BLaER1 (cell line): ENCODE results near the gene INF2.
A peak's percentile ranks its signal among the peaks of the same experiment; 100 is the strongest.

Experiments used
- H3K27ac ChIP-seq: shearing (Covaris generic); formaldehyde crosslinking; 2 replicates; pipeline ENCODE4 v1.8.1; 2022
- H3K27me3 ChIP-seq: shearing (Covaris generic); formaldehyde crosslinking; 2 replicates; pipeline ENCODE4 v1.8.1; 2022
- H3K36me3 ChIP-seq: shearing (Covaris generic); formaldehyde crosslinking; 2 replicates; pipeline ENCODE4 v1.8.1; 2022
- H3K4me1 ChIP-seq: shearing (Covaris generic); formaldehyde crosslinking; 2 replicates; pipeline ENCODE4 v1.8.1; 2022
- H3K4me2 ChIP-seq: shearing (Covaris generic); formaldehyde crosslinking; 2 replicates; pipeline ENCODE4 v1.8.1; 2022
- H3K4me3 ChIP-seq: shearing (Covaris generic); formaldehyde crosslinking; 2 replicates; pipeline ENCODE4 v1.8.1; 2022
- H3K9ac ChIP-seq: shearing (Covaris generic); formaldehyde crosslinking; 2 replicates; pipeline ENCODE4 v1.8.1; 2022
- H3K9me3 ChIP-seq: shearing (Covaris generic); formaldehyde crosslinking; 2 replicates; pipeline ENCODE4 v1.8.1; 2022
- H4K20me1 ChIP-seq: shearing (Covaris generic); formaldehyde crosslinking; 2 replicates; pipeline ENCODE4 v1.8.1; 2022
- Cebpa-rat ChIP-seq: shearing (Covaris generic); IDR thresholded peaks from 2 replicates; pipeline ENCODE4 v1.8.1; 2022

INF2 gene

DNA sequence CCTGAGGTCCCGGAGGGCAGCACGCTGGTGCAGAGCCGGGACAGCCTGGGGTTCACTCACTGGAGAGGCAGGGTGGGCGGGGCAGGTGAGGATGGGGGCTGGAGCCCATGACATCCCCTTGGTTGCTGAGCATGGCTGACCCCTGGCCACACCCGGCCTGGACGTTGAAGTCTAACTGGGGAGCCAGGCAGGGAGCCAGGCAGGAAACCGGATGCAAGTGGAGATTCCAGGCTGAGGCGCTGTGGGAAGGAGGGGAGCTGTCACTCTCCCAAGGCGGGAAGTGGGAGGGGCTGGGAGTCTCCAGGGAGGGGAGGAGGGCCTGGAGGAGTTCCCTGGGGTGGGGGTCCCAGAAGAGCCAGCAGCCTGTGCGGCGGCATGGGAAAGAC is 7.7 kb upstream of the INF2 start:
- peak overlapping the region; percentile 88; the same call in 1 of the 2 replicates for H3K9ac ChIP-seq
- peak overlapping the region; percentile 95 for H3K27ac ChIP-seq
- H3K9me3 ChIP-seq, result no peaks in the 10 kb centered on the region
- peaks cover 65% of the 10 kb centered on the region for H3K4me1 ChIP-seq
- no peaks in the 10 kb centered on the region for H3K27me3 ChIP-seq
- peak overlapping the region; percentile 81 for H3K4me2 ChIP-seq
- H3K4me3 ChIP-seq, result no peak overlapping the region; the same call in 1 of the 2 replicates
- H4K20me1 ChIP-seq, result no peaks in the 10 kb centered on the region
- no peaks in the 10 kb centered on the region for H3K36me3 ChIP-seq
- no peak for TF ChIP-seq Cebpa-rat

DNA sequence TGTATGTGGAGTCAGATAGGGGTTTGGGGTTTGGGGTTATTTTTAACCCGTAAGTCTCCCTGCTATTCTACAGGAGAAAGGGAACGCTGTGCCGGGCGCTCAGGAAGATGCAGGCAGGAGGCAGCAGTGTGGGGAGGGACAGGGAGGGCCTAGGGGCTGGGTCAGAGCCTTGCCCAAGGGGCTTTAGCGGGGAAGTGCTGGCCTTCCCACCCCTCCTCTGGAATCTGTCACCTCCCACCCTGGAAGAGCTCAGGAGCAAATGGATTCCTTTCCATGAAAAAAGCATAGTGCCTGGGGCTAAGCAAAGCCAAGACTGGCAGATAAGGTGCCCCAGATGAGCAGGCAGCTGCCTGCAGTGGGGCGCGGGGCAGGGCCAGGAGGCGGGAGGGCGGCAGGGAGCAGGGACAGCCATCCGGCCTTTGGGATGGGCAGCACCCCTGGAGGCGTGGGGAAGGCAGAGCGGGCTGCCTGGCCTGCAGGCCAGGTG is 7.3 kb upstream of the INF2 start:
- Histone ChIP-seq H3K27ac (peak overlapping the region; percentile 95), H3K4me3 (no peak overlapping the region), H3K9ac (peak overlapping the region; percentile 88; the same call in 1 of the 2 replicates)

DNA sequence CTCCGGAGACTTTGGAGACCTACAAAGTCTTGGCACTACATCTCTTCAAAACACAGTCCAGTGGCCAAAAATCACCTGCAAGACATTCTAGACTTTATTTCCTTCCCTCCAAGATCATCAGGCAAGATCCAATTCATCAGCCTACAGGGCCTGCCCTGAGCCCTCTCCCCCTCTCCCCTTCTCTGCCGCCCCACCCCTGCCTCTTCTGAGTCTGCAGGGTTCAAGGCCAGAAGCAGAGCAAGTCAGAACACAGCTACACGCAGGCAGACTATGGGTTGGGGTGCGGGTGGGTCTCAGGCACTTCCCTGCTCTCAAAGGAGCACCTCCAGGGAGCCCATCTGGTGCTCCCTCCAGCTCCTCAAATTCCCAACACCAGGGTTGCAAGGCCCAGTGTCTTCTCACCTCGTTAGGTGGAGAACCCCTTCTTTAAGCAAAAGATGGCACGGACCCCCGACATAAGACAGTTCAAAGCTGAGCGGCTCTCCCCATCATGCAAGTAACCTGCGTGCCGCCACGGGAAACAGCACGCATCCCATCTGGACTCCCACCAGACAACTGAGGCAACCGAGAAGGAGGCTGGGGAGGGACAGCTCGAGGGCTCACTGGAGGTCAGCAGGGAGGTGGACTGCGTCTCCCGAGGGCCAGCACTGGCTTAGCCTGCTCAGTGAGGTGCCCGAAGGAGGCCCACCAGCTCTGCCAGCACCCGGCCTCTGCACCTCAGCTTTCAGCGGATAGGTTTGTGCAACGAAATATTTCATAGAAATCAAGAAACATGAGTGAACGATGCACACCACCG is 5.6 kb upstream of the INF2 start:
- no peak overlapping the region for H3K4me2 ChIP-seq
- no peak overlapping the region for H3K4me3 ChIP-seq
- H3K36me3 ChIP-seq, result no peaks in the 10 kb centered on the region
- no peaks in the 10 kb centered on the region for H4K20me1 ChIP-seq
- TF ChIP-seq Cebpa-rat, result no peak
- no peak overlapping the region for H3K9ac ChIP-seq
- H3K4me1 ChIP-seq, result peaks cover 70% of the 10 kb centered on the region
- H3K9me3 ChIP-seq, result no peaks in the 10 kb centered on the region
- no peak overlapping the region for H3K27ac ChIP-seq
- H3K27me3 ChIP-seq, result no peaks in the 10 kb centered on the region

More for the DNA sequence above, 7.3 kb upstream of the INF2 start:
- H3K36me3 ChIP-seq, result no peaks in the 10 kb centered on the region
- H3K9me3 ChIP-seq, result no peaks in the 10 kb centered on the region
- H3K27me3 ChIP-seq, result no peaks in the 10 kb centered on the region
- H4K20me1 ChIP-seq, result no peaks in the 10 kb centered on the region
- H3K4me2 ChIP-seq, result peak overlapping the region; percentile 81
- H3K4me1 ChIP-seq, result peaks cover 65% of the 10 kb centered on the region
- TF ChIP-seq Cebpa-rat, result no peak

DNA sequence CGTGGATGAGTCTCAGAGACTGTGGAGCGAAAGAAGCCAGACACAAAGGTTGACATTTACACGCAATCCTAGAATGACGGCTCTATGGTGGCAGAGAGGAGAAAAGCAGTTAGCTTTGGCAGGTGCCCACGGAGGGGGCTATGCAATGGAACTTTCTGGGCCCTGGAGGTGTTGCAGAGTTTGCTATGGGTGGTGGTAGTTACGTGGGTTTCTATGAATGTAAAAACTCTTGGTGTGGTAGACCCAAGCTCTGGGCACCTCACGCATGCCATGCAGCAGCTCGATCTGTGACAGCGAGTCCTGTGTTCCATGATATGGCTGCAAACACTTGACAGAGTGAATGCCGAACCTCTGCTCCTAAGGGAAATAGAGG is 5.0 kb upstream of the INF2 start:
- H3K9ac ChIP-seq, result no peak overlapping the region
- no peak overlapping the region for H3K27ac ChIP-seq
- no peaks in the 10 kb centered on the region for H3K27me3 ChIP-seq
- H3K4me1 ChIP-seq, result peaks cover 68% of the 10 kb centered on the region
- H3K4me2 ChIP-seq, result no peak overlapping the region
- H3K9me3 ChIP-seq, result no peaks in the 10 kb centered on the region
- H4K20me1 ChIP-seq, result no peaks in the 10 kb centered on the region
- no peak for TF ChIP-seq Cebpa-rat
- H3K36me3 ChIP-seq, result no peaks in the 10 kb centered on the region
- H3K4me3 ChIP-seq, result no peak overlapping the region

DNA sequence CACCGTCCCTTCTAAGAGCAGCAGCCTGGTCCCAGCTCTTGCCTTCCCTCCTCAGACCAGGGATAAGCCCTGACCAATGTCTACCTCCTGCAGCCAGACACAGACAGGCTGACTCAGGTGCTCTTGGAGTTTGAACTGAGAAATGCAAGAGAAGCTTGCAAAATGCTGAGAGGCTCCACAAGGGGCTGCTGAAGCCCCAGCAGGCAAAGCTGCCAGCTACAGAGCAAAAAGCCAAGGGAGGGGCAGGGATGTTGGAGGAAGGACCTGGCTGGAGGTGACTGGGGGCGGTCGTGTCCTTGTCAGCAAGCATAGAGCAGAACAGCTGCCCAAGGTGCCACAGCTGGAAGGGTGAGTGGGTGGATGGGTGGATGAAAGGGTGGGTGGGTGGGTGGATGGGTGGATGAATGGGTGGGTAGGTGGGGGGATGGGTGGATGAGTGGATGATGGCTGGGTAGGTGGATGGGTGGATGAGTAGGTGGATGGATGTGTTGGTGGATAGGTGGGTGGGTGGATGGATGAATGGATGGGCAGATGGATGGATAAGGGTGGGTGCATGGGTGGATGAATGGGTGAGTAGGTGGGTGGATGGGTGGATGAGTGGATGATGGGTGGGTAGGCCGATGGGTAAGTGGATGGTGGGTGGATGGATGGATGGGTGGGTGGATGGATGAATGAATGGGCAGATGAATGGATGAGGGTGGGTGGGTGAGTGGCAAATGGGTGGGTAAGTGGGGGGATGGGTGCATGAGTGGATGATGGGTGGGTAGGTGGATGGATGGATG is 4.0 kb upstream of the INF2 start:
- no peak overlapping the region for H3K27ac ChIP-seq
- peaks cover 8% of the 10 kb centered on the region for H4K20me1 ChIP-seq
- H3K36me3 ChIP-seq, result no peaks in the 10 kb centered on the region
- H3K9me3 ChIP-seq, result no peaks in the 10 kb centered on the region
- no peaks in the 10 kb centered on the region for H3K27me3 ChIP-seq
- no peak overlapping the region for H3K4me3 ChIP-seq
- no peak overlapping the region for H3K9ac ChIP-seq
- H3K4me1 ChIP-seq, result peaks cover 60% of the 10 kb centered on the region
- H3K4me2 ChIP-seq, result peak overlapping the region; percentile 25; the same call in 1 of the 2 replicates
- no peak for TF ChIP-seq Cebpa-rat

DNA sequence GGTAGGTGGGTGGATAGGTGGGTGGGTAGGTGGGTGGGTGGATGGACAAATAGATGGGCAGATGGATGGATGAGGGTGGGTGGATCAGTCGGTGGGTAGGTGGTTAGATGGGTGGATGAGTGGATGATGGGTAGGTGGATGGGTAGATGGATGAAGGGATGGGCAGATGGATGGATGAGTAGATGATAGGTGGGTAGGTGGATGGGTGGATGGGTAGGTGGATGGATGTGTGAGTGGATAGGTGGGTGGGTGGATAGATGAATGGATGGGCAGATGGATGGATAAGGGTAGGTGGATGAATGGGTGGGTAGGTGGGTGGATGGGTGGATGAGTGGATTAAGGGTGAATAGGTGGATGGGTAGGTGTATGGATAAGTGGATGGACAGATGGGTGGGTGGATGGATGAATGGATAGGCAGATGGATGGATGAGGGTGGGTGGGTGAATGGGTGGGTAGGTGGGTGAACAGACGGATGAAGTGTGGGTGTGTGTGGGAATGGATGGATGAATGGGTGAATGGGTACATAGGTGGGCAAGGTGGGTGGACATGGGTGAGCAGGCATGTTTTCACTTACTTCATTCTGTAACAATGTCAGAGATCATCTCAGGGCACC is 3.3 kb upstream of the INF2 start:
- H3K9me3 ChIP-seq, result no peaks in the 10 kb centered on the region
- H4K20me1 ChIP-seq, result peaks cover 15% of the 10 kb centered on the region
- 0 out of 2 replicates have a peak overlapping the region, but pooled peaks have one; percentile 100 for H3K4me2 ChIP-seq
- no peak for TF ChIP-seq Cebpa-rat
- no peaks in the 10 kb centered on the region for H3K27me3 ChIP-seq
- H3K4me3 ChIP-seq, result no peak overlapping the region
- no peak overlapping the region for H3K27ac ChIP-seq
- H3K9ac ChIP-seq, result no peak overlapping the region
- peaks cover 60% of the 10 kb centered on the region for H3K4me1 ChIP-seq
- H3K36me3 ChIP-seq, result no peaks in the 10 kb centered on the region

DNA sequence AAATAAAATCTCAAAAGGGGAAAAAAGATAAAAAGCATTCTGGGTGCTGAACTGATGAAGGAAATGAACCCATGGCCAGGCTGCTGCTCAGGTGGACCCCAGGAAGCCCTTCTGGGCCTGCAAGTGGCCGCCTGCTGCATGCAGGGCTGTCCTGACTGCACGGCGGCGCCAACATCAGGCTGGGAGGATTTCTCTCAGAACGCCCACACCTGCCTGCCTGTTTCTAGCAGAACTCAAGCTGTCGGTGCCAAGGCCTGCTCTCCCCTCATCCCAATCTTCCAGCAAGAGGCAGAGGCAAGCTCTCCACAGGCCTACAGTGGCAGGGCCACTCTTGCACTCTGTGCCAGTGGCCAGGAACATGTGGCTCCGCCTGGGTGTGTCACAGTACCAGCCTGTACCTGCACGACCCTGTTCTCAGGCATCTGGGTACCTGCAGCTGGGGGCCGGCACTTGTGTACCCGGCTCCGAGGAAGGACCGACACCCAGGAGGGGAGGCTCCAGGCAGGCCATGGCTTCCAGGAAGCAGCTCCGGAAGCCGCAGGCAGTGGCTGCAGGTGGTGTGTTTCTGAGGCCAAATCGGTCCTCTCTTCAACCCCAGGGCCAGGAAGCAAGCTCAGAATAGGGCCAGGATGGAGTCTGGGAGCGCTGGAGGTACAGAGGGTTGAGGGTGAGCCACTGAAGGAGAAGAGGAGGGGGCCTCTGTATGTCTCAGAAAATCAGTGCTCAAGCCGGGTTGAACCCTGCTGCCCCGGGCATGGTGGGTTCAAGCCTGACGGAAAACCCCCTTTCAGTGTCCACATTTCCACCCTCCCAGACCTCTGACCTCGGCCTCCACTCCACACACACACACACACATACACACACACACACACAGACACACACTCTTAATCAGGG is 2.5 kb upstream of the INF2 start:
- H3K4me2 ChIP-seq, result peak overlapping the region; percentile 100
- H3K27me3 ChIP-seq, result no peaks in the 10 kb centered on the region
- peaks cover 6% of the 10 kb centered on the region; the same call in 1 of the 2 replicates for H3K36me3 ChIP-seq
- H3K9ac ChIP-seq, result peak overlapping the region; percentile 65
- peaks cover 22% of the 10 kb centered on the region for H4K20me1 ChIP-seq
- no peaks in the 10 kb centered on the region for H3K9me3 ChIP-seq
- H3K4me1 ChIP-seq, result peaks cover 60% of the 10 kb centered on the region
- H3K27ac ChIP-seq, result peak overlapping the region; percentile 76
- peak overlapping the region; percentile 99; the same call in 1 of the 2 replicates for H3K4me3 ChIP-seq
- TF ChIP-seq Cebpa-rat, result no peak

DNA sequence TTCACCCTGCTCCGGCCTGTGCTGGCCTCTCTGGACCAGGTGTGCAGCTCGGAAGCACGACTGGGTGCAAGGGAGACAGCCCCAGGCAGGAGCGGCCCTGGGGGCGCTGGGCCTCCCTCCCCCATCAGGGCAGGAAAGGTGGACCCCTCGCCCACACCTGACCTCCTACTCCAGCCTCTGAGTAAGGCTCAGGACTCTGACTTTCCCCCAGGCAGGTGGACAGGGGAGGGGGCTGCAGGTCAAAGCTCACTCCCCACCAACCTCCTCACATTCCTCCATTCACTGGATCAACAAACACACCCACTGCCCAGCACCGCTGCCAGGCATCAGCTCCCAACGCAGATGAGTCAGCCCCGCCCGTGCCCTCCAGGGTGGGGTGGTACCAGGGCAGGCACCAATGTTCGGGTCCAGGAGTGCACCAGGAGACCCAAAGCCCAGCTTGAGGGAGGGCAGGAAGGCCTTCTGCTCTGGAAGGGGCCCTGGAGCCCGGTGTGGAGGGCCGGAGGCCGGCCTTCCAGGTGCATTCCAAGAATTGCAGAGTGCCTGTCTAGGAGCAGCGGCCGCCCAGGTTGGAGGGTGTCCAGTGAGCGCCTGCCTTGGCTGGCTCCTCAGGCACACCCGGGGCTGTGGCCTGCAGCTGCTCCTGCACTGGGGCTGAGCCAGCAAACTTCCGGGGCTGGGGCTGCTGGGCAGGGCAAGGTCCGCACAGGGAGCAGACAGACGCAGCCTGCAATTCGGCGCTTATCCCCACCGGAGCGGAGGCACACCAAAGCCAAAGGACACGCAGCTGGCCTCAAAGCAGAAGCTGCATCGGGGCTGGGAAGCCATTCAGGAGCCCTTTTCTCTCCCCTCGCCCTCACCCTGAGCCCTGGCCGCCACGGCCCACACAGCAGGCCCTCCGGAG is 1.6 kb upstream of the INF2 start:
- no peak for TF ChIP-seq Cebpa-rat
- H3K4me2 ChIP-seq, result peak overlapping the region; percentile 100

More for the DNA sequence above, 1.6 kb upstream of the INF2 start:
- H3K36me3 ChIP-seq, result peaks cover 16% of the 10 kb centered on the region
- H3K9me3 ChIP-seq, result no peaks in the 10 kb centered on the region
- no peaks in the 10 kb centered on the region for H3K27me3 ChIP-seq
- H3K4me3 ChIP-seq, result peak overlapping the region; percentile 99; the same call in 1 of the 2 replicates
- H3K4me1 ChIP-seq, result peaks cover 60% of the 10 kb centered on the region
- peak overlapping the region; percentile 65 for H3K9ac ChIP-seq
- H4K20me1 ChIP-seq, result peaks cover 32% of the 10 kb centered on the region
- peak overlapping the region; percentile 76 for H3K27ac ChIP-seq
